Thyroid gland (tissue), 4 donors: ENCODE results near the gene PLET1. TPM values are rescaled to one million over a fixed set of nuclear protein-coding genes. Genes with fewer than 3 reads are reported as not detected.

Experiments
- DNase-seq, 2 donors: peaks; one replicate each; pipeline ENCODE4 v3.0.0-alpha.2; 2019
- H3K27ac ChIP-seq, 3 donors: fragments of 200-600 bp; sonication (generic); 1 replicate in 2 of 3; 2 replicates in 1 of 3; pipeline ENCODE4 v1.5.1; 2016 to 2019; ENCODE audit warnings: mild to moderate bottlenecking in 1 of 3, moderate library complexity in 1 of 3
- H3K27me3 ChIP-seq: fragments of 200-600 bp; sonication (generic); one replicate; pipeline ENCODE4 v1.5.1; 2019
- H3K36me3 ChIP-seq, 2 donors: fragments of 200-600 bp; sonication (generic); one replicate each; pipeline ENCODE4 v1.5.1; 2016 to 2019
- H3K4me1 ChIP-seq, 2 donors: fragments of 200-600 bp; sonication (generic); one replicate each; pipeline ENCODE4 v1.5.1; 2017 to 2019
- H3K4me3 ChIP-seq, 3 donors: fragments of 200-600 bp; sonication (generic); replicated peaks in 1 of 3; 1 replicate in 2 of 3; 2 replicates in 1 of 3; pipeline ENCODE4 v1.5.1; 2016; ENCODE audit warnings: mild to moderate bottlenecking in 1 of 3
- H3K9me3 ChIP-seq: fragments of 200-600 bp; sonication (generic); one replicate; pipeline ENCODE4 v1.5.1; 2017
- CTCF ChIP-seq, 6 experiments: fragments of 200-600 bp in 3 of 6; fragments of 450-650 bp in 3 of 6; sonication (generic) in 3 of 6; IDR thresholded peaks; one replicate each; pipeline ENCODE4 v1.5.1; 2016 to 2019; ENCODE audit warnings: antibody characterized with exemption in 6 of 6, mild to moderate bottlenecking in 2 of 6, inconsistent platforms in 1 of 6, moderate library complexity in 1 of 6
- POLR2A ChIP-seq, 2 donors: fragments of 450-650 bp; IDR thresholded peaks; one replicate each; pipeline ENCODE4 v1.6.1; 2017; ENCODE audit warnings: antibody characterized with exemption in 2 of 2, mild to moderate bottlenecking in 2 of 2, moderate library complexity in 1 of 2
- WGBS, 2 donors: methylation state at CpG; one replicate each; pipeline ENCODE4 v1.1.5; 2017; 5-methylcytosine and 5-hydroxymethylcytosine counted together
- intact Hi-C: fragments of 100-400 bp; cut with DNase I; formaldehyde crosslinking; loops from one replicate; pipeline ENCODE4 v1.15.1; 2023
- total RNA-seq, 4 donors: library from RNA; depleted of rRNA; stranded (reverse); fragments of >200 nt; gene quantifications; one replicate each; pipeline ENCODE4 v1.2.3, GENCODE V29; 2016

PLET1 gene
- total RNA-seq, 4 donors from 2014 or later = not detected

GRCh38 chr11:112285841-112286311 is 25.2 kb upstream of the PLET1 start:
- Histone ChIP-seq H3K4me1 (peaks cover 3 to 12% of the 10 kb centered on the region in 2 donors), H3K36me3 (no peaks in the 10 kb centered on the region), H3K27me3 (no peaks in the 10 kb centered on the region), H3K27ac (no peak overlapping the region), H3K4me3 (no peak overlapping the region), H3K9me3 (no peaks in the 10 kb centered on the region)
- TF ChIP-seq POLR2A (IDR thresholded peaks at IDR 0.05) = no peak
- no peak for TF ChIP-seq CTCF (IDR thresholded peaks at IDR 0.05)
- DNase-seq = no peak
- intact Hi-C loops = loop anchor here (5.0 kb wide), 1 partner anchor 266 kb away; no protein-coding TSS in a partner anchor
- 85 to 89% methylated on average over 6 of the region's 6 CpGs for WGBS, 2 donors

GRCh38 chr11:112281726-112282125 is 21.1 kb upstream of the PLET1 start:
- intact Hi-C loops = loop anchor here (2.0 to 5.0 kb wide), 2 partner anchors 61 to 169 kb away; no protein-coding TSS in a partner anchor
- H3K9me3 ChIP-seq = no peaks in the 10 kb centered on the region
- no peak overlapping the region for H3K27ac ChIP-seq
- H3K36me3 ChIP-seq = no peaks in the 10 kb centered on the region
- H3K4me1 ChIP-seq = peaks cover 0 to 4% of the 10 kb centered on the region in 2 donors
- WGBS, 2 donors = 81 to 89% methylated on average over 4 of the region's 4 CpGs
- TF ChIP-seq POLR2A (IDR thresholded peaks at IDR 0.05) (no peak), CTCF (IDR thresholded peaks at IDR 0.05) (no peak)
- H3K27me3 ChIP-seq = no peaks in the 10 kb centered on the region
- no peak overlapping the region for H3K4me3 ChIP-seq
- DNase-seq = no peak

GRCh38 chr11:112280268-112281126 is 19.8 kb upstream of the PLET1 start:
- TF ChIP-seq POLR2A (IDR thresholded peaks at IDR 0.05) = no peak
- peak; percentile 34 to 82 (median 60) for TF ChIP-seq CTCF (IDR thresholded peaks at IDR 0.05)
- peak; percentile 60 to 66 for DNase-seq
- Histone ChIP-seq H3K9me3 (no peaks in the 10 kb centered on the region), H3K4me1 (peaks cover 0 to 4% of the 10 kb centered on the region in 2 donors), H3K36me3 (no peaks in the 10 kb centered on the region), H3K4me3 (peak overlapping the region in 1 of 3 donors; percentile 30), H3K27ac (peak overlapping the region in 2 of 3 donors; percentile 30 to 40), H3K27me3 (no peaks in the 10 kb centered on the region)
- WGBS, 2 donors = 2 to 4% methylated on average over 18 of the region's 18 CpGs
- intact Hi-C loops = loop anchor here (2.0 to 5.0 kb wide), 2 partner anchors 60 to 168 kb away; no protein-coding TSS in a partner anchor

- peak; percentile 59 to 66 for DNase-seq
- no peaks in the 10 kb centered on the region for H3K36me3 ChIP-seq
- intact Hi-C loops = loop anchor here (2.0 to 5.0 kb wide), 2 partner anchors 59 to 168 kb away; no protein-coding TSS in a partner anchor
- peaks cover 0 to 4% of the 10 kb centered on the region in 2 donors for H3K4me1 ChIP-seq
- peak; percentile 39 to 96 (median 68) for TF ChIP-seq CTCF (IDR thresholded peaks at IDR 0.05)
- no peak for TF ChIP-seq POLR2A (IDR thresholded peaks at IDR 0.05)
- no peaks in the 10 kb centered on the region for H3K27me3 ChIP-seq
- no peaks in the 10 kb centered on the region for H3K9me3 ChIP-seq
- peak overlapping the region in 1 of 3 donors; percentile 30 for H3K4me3 ChIP-seq
- peak overlapping the region in 1 of 3 donors; percentile 30 for H3K27ac ChIP-seq
- WGBS, 2 donors = 3% methylated on average over 4 to 10 of the region's 15 CpGs
These were observed 19.2 kb upstream of the PLET1 start for GRCh38 chr11:112279901-112280267.

DNA sequence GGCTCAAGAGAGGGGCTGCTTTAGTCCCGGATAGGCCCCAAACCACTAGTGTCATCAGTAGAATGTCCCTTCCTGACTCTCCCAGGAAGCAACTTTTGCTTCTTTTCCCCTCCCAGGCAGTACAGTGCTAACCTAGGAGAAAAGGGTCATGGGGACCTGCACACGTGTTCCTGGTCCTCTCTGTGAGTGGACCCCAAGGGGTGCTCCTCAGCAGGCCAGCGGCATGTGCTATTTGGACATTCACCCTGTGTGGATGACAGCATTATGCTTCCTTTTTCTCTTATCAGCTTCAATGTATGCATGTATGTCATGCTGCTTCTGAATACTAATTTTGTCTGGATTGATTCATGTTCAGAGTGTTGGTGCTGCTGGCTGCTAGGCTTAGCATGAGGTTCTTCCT is 18.1 kb upstream of the PLET1 start:
- Histone ChIP-seq H3K4me1 (peaks cover 0 to 4% of the 10 kb centered on the region in 2 donors), H3K36me3 (no peaks in the 10 kb centered on the region), H3K27me3 (no peaks in the 10 kb centered on the region), H3K4me3 (no peak overlapping the region), H3K9me3 (no peaks in the 10 kb centered on the region), H3K27ac (no peak overlapping the region)
- DNase-seq = no peak
- 80 to 81% methylated on average over 3 of the region's 3 CpGs for WGBS, 2 donors
- TF ChIP-seq CTCF (IDR thresholded peaks at IDR 0.05) (no peak), POLR2A (IDR thresholded peaks at IDR 0.05) (no peak)
- intact Hi-C loops = no loop called here
